Stimulated activated CD4-positive, alpha-beta T cell treated with anti-CD3 and anti-CD28 coated beads, TNF-alpha, amount 100 ng/mL, for 24 hours (primary cell): Measurements from ENCODE around the gene UGT1A1.

Experiments used
- DNase-seq, 3 experiments: peaks; one replicate each; pipeline ENCODE4 v3.0.0-alpha.2; 2020; ENCODE audit warnings: low read depth in 3 of 3

Gene UGT1A1

GRCh38 chr2:233758141-233758540 is 1.9 kb upstream of the UGT1A1 start:
- no peak for DNase-seq

GRCh38 chr2:233758849-233759248 is 1.2 kb upstream of the UGT1A1 start:
- DNase-seq: no peak

- no peak for DNase-seq
Measured at GRCh38 chr2:233761040-233761769, 1.1 kb downstream of the UGT1A1 start.

- DNase-seq: no peak
Measured at GRCh38 chr2:233764264-233764663, 4.2 kb downstream of the UGT1A1 start.

- DNase-seq: no peak
Measured at GRCh38 chr2:233764761-233765160, 4.7 kb downstream of the UGT1A1 start.

GRCh38 chr2:233766416-233766815 is 6.3 kb downstream of the UGT1A1 start:
- no peak for DNase-seq

GRCh38 chr2:233768076-233768475 is 8.0 kb downstream of the UGT1A1 start:
- DNase-seq: no peak

- DNase-seq: no peak
Measured at GRCh38 chr2:233769260-233769659, 9.2 kb downstream of the UGT1A1 start.

- no peak for DNase-seq
Measured at GRCh38 chr2:233772153-233772552, 12.1 kb downstream of the UGT1A1 start.

GRCh38 chr2:233772583-233772982 is 12.5 kb downstream of the UGT1A1 start:
- no peak for DNase-seq

GRCh38 chr2:233773854-233774253 is 13.8 kb downstream of the UGT1A1 start:
- DNase-seq: no peak

GRCh38 chr2:233775414-233775813 is 15.3 kb downstream of the UGT1A1 start:
- no peak for DNase-seq

- DNase-seq: no peak
Measured at GRCh38 chr2:233778030-233778429, 18.0 kb downstream of the UGT1A1 start, which contains the start of gene MROH2A. MROH2A (plus strand) TSS chr2:233778330; CDS start chr2:233779359, 1,029 bp downstream.

- no peak for DNase-seq
Measured at GRCh38 chr2:233779722-233780121, 19.7 kb downstream of the UGT1A1 start.

- no peak for DNase-seq
Measured at GRCh38 chr2:233780771-233781170, 20.7 kb downstream of the UGT1A1 start.

GRCh38 chr2:233789554-233789953 is 29.5 kb downstream of the UGT1A1 start:
- DNase-seq: no peak

GRCh38 chr2:233791151-233791882 is 31.2 kb downstream of the UGT1A1 start:
- no peak for DNase-seq

- DNase-seq: no peak
Measured at GRCh38 chr2:233791883-233792329, 31.8 kb downstream of the UGT1A1 start.

- no peak for DNase-seq
Measured at GRCh38 chr2:233792720-233793119, 32.6 kb downstream of the UGT1A1 start.

- DNase-seq: no peak
Measured at GRCh38 chr2:233793465-233794127, 33.5 kb downstream of the UGT1A1 start.

- DNase-seq: no peak
Measured at GRCh38 chr2:233794128-233794658, 34.1 kb downstream of the UGT1A1 start.

- no peak for DNase-seq
Measured at GRCh38 chr2:233795735-233796171, 35.7 kb downstream of the UGT1A1 start.
